Epithelial cell of esophagus (primary cell): ENCODE data around the gene CAMK2B.

ENCODE experiments used
- DNase-seq: peaks from one replicate; pipeline ENCODE4 v3.0.0; 2010; ENCODE audit warnings: low read depth
- H3K4me3 ChIP-seq: 2 replicates; pipeline ENCODE4 v1.5.1; 2011; ENCODE audit warnings: mild to moderate bottlenecking, low read length, control low read depth
- TF ChIP-seq, protein P1 (sequence below): IDR thresholded peaks from 2 replicates; pipeline ENCODE4 v1.5.1; 2011; ENCODE audit warnings: low read depth, mild to moderate bottlenecking, low read length, control low read depth, inconsistent platforms; ENCODE audit not compliant: insufficient read depth; ENCODE audit errors: missing control alignments

The CAMK2B gene

DNA sequence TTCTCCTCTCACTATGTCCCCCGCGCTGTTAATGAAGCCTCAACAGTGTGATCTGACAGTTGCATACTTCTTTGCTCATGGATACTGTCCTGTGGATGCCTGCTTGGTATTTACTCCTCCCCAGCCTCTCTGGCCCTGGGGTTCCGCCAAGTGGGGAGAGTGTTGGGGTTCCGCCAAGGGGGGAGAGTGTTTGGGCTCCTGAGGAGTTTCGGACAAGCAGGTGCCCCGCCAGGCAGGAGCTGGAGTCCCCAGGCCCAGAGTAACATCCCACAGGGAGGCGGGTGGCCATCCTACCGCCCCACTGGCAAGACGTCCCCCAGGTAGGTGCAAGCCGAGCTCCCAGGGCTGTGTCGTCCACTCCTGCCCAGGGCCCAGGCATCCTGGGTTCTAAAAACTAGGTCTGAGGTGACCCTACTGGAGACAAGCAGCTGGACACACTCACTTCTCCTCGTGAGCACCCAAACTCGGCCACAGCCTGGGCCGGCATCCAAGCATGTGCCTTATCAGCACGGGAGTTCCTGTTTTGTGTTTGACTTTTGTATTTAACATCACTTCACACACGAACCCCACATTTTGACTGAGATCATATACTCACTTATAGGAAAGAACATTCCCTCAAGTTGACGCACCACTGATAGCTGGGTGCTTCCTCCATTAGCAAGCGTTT, 34.2 kb downstream of the CAMK2B start:
- TF ChIP-seq, protein P1, sequence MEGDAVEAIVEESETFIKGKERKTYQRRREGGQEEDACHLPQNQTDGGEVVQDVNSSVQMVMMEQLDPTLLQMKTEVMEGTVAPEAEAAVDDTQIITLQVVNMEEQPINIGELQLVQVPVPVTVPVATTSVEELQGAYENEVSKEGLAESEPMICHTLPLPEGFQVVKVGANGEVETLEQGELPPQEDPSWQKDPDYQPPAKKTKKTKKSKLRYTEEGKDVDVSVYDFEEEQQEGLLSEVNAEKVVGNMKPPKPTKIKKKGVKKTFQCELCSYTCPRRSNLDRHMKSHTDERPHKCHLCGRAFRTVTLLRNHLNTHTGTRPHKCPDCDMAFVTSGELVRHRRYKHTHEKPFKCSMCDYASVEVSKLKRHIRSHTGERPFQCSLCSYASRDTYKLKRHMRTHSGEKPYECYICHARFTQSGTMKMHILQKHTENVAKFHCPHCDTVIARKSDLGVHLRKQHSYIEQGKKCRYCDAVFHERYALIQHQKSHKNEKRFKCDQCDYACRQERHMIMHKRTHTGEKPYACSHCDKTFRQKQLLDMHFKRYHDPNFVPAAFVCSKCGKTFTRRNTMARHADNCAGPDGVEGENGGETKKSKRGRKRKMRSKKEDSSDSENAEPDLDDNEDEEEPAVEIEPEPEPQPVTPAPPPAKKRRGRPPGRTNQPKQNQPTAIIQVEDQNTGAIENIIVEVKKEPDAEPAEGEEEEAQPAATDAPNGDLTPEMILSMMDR, result no peak
- no peak overlapping the region for H3K4me3 ChIP-seq
- DNase-seq, result no peak

DNA sequence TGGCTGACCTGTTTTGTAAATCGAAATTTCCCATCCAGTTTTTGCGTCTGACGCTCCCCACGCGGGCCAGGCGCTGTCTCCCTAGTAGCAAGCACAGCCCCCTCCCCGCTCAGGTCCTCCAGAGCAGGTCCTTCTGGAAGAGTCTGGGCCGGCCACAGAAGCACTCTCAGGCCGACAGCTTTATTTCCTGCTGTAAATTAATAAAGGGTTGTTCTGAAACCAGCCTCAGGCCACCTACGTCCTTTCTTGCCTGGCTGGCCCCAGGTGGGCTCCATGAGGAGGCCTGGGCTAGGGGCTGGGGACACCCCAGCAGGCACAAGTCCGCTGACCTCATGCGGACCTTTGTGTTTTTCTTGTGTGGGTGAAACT, 35.2 kb downstream of the CAMK2B start:
- DNase-seq, result no peak
- TF ChIP-seq, protein P1, result no peak
- H3K4me3 ChIP-seq, result no peak overlapping the region

DNA sequence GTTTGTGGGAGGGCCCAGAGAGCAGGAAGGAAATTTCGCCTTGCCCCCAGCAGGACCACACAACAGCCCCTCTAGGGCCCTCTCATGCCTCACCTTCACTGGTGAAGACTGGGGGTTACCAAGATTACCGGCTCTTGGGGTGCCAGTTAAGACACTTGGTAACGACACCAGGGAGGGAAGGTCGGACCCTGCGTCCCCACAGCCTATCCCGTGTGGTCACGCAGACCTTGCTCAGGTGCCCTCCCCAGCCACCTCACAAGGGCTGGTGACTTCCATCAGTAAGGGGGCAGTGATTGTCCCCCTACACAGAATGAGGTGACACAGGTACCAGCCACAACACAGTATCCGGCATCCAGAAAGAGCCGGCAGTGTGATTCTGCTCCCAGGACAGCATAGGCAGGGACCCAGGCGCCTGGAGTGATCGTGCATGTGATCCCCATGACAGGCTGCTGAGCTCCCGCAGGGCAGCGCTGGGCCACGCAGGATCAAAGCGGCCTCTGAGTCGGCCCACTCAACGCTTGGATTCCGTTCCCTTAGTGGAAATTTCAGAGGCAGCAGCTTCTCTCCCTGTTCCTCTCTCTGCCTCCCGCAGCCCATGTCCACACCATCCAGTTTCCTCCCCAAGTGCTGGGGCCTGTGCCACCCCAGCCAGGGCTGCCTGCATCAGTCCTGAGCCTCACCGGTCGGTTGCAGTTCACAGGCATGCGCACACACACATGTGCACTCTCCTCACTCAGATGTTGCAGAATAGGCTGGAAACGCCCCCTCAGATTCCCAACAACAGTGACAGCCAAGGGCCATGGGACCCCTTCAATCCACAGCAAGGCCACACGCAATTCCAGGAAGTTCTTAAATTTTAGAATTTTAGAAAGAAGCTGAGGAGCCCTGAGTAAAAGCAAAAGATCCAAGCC, 35.8 kb downstream of the CAMK2B start:
- TF ChIP-seq, protein P1, result no peak
- no peak for DNase-seq
- H3K4me3 ChIP-seq, result no peak overlapping the region

DNA sequence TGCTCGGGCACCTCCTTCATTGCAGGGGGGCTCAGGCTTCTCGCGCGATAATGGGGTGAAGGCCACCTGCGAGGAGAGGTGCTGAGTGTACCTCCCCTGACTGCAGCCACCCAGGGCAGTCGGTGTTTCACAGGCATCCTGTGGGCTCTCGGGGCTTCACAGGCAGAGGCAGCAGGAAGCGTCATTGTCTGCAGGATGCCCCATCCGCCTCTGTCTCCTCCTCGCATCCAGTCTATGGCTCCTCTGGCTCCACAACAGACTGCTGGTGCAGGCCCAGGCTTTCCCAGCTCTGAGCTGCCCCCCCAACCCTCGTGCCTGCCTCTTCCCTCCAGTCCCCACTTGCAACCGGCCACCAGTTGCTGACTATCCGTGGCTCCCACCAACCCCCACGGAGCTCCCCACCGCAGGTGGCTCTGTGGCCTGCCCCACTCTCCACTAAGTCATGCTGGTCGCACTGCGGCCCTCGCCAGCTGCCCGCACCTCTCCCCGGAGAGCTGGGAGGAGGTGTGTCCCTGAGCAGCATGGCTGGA, 36.5 kb downstream of the CAMK2B start:
- DNase-seq, result no peak

GRCh38 chr7:44288381-44288685, 37.1 kb downstream of the CAMK2B start:
- H3K4me3 ChIP-seq, result no peak overlapping the region
- TF ChIP-seq, protein P1, result no peak
- DNase-seq, result no peak

More for the DNA sequence above, 36.5 kb downstream of the CAMK2B start:
- no peak overlapping the region for H3K4me3 ChIP-seq
- TF ChIP-seq, protein P1, result no peak

DNA sequence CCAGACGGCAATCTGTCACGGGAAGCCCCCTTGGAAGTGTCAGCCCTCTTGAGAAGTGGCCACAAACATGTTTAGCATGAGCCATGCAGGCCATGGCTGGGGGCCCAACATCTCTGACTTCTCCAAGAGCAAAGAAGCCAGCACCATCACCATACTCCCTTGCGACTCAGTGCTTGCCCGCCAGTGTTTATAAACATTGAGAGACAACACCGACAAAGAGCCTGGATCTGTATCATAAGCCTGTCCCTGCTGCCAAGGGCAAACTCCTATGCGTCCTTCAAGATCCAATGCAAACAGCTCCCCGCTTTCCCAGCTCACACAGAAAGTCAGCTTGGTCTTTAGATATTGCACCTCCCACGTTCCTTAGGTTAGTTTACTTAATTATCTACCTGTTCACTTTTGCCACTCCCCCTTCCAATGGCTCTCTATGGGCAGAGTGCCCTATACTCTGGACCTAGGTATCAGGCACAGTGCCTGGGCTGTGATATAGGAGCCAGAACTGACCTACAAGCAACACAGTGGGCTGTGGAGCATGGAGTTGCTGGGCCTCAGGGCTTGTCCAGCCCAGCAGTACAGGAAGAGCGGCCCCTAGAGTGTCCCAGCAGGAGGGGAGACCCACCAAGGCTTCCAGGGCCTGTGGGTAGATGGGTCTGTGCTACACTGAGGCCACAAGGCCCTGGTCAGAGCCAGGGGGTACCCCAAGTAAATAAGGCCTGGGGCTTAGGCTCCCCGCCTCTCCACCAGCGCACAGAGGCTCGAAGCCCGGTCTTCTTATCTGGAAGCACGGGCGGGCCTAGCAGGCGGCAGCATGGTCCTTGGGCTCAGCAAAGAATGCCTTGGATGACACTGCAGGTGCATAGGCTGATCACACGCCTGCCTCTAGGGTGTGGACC, 37.7 kb downstream of the CAMK2B start:
- no peak overlapping the region for H3K4me3 ChIP-seq

More for the DNA sequence above, 37.7 kb downstream of the CAMK2B start:
- no peak for DNase-seq
- TF ChIP-seq, protein P1, result no peak
